Measurements from ENCODE around the gene UGT1A8. TPM values are rescaled to one million over a fixed set of nuclear protein-coding genes. Genes with fewer than 3 reads are reported as not detected.

UGT1A8 gene
- total RNA-seq, 5 donors from 2014 or later (not counting 1 experiment from before 2014, with no cell fraction given): not detected

GRCh38 chr2:233674995-233675394, 57.6 kb downstream of the UGT1A8 start:
- H3K4me3 ChIP-seq (ENCODE audit: control insufficient read depth in 1 of 2, extremely low read depth in 1 of 2, low read length in 1 of 2): no peak overlapping the region
- Mint-ChIP-seq H3K9me3 (no peaks in the 10 kb centered on the region), H3K27ac (no peak overlapping the region), H3K4me3 (no peak overlapping the region), H3K4me1 (no peaks in the 10 kb centered on the region), H3K36me3 (no peaks in the 10 kb centered on the region), H3K27me3 (peaks cover 34 to 43% of the 10 kb centered on the region in 2 donors)
- H3K36me3 ChIP-seq (ENCODE audit: control insufficient read depth in 2 of 2, extremely low read depth in 1 of 2, insufficient read depth in 1 of 2, low read length in 1 of 2): no peaks in the 10 kb centered on the region
- no peaks in the 10 kb centered on the region for H3K9me3 ChIP-seq
- CTCF ChIA-PET: no interaction called here
- ATAC-seq (replicated peaks in 1 of 4) (no peak), DNase-seq (no peak)
- no peaks in the 10 kb centered on the region for H3K4me1 ChIP-seq (ENCODE audit: control insufficient read depth in 1 of 2, extremely low read depth in 1 of 2, insufficient read depth in 2 of 2, low read length in 2 of 2)
- no peak overlapping the region for H3K27ac ChIP-seq (ENCODE audit: low read length)
- POLR2A ChIA-PET: no interaction called here
- no peaks in the 10 kb centered on the region for H3K27me3 ChIP-seq (replicated peaks in 1 of 2; ENCODE audit: control insufficient read depth in 2 of 2, extremely low read depth in 1 of 2, insufficient read depth in 2 of 2, low read length in 1 of 2)
- WGBS (ENCODE audit: insufficient coverage): no CpG with 5 or more reads among the region's 4 CpGs

DNA sequence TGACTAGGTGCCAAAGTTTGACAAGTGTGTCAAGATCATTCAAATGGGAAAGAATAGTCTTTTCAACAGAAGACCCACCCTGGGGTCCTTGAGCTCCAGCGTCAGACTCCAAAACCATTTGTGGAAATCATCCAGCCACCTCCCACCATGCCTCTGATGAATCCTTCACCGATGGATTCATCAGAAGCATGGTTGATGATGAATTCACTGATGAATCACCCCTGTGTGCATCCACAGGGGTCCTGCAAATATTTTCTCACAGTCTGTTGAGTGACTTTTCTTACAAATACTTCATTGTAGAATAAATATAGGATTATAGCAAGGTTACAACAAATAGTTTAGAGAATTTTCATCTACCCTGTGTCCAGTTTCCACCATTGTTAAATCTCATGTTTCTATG, 58.6 kb downstream of the UGT1A8 start:
- no CpG with 5 or more reads among the region's 2 CpGs for WGBS (ENCODE audit: insufficient coverage)
- Histone ChIP-seq H3K4me3 (ENCODE audit: control insufficient read depth in 1 of 2, extremely low read depth in 1 of 2, low read length in 1 of 2) (no peak overlapping the region), H3K27me3 (replicated peaks in 1 of 2; ENCODE audit: control insufficient read depth in 2 of 2, extremely low read depth in 1 of 2, insufficient read depth in 2 of 2, low read length in 1 of 2) (no peaks in the 10 kb centered on the region), H3K4me1 (ENCODE audit: control insufficient read depth in 1 of 2, extremely low read depth in 1 of 2, insufficient read depth in 2 of 2, low read length in 2 of 2) (no peaks in the 10 kb centered on the region), H3K9me3 (no peaks in the 10 kb centered on the region), H3K27ac (ENCODE audit: low read length) (no peak overlapping the region), H3K36me3 (ENCODE audit: control insufficient read depth in 2 of 2, extremely low read depth in 1 of 2, insufficient read depth in 1 of 2, low read length in 1 of 2) (no peaks in the 10 kb centered on the region)
- ChIA-PET POLR2A (no interaction called here), CTCF (no interaction called here)
- Mint-ChIP-seq H3K9me3 (no peaks in the 10 kb centered on the region), H3K27ac (no peak overlapping the region), H3K4me3 (no peak overlapping the region), H3K4me1 (no peaks in the 10 kb centered on the region), H3K36me3 (no peaks in the 10 kb centered on the region), H3K27me3 (peaks cover 26 to 36% of the 10 kb centered on the region in 2 donors)
- DNase-seq (no peak), ATAC-seq (replicated peaks in 1 of 4) (no peak)

- no peaks in the 10 kb centered on the region for H3K36me3 Mint-ChIP-seq
- H3K4me1 Mint-ChIP-seq: no peaks in the 10 kb centered on the region
- POLR2A ChIA-PET: no interaction called here
- no peak for ATAC-seq (replicated peaks in 1 of 4)
- H3K4me3 Mint-ChIP-seq: no peak overlapping the region
- H3K27ac Mint-ChIP-seq: no peak overlapping the region
- no peaks in the 10 kb centered on the region for H3K4me1 ChIP-seq (ENCODE audit: control insufficient read depth in 1 of 2, extremely low read depth in 1 of 2, insufficient read depth in 2 of 2, low read length in 2 of 2)
- peaks cover 0 to 2% of the 10 kb centered on the region in 2 experiments for H3K27me3 ChIP-seq (replicated peaks in 1 of 2; ENCODE audit: control insufficient read depth in 2 of 2, extremely low read depth in 1 of 2, insufficient read depth in 2 of 2, low read length in 1 of 2)
- H3K9me3 ChIP-seq: no peaks in the 10 kb centered on the region
- H3K27ac ChIP-seq (ENCODE audit: low read length): no peak overlapping the region
- DNase-seq: no peak
- WGBS (ENCODE audit: insufficient coverage): 88% methylated on average over 4 of the region's 4 CpGs
- H3K4me3 ChIP-seq (ENCODE audit: control insufficient read depth in 1 of 2, extremely low read depth in 1 of 2, low read length in 1 of 2): no peak overlapping the region
- H3K9me3 Mint-ChIP-seq: no peaks in the 10 kb centered on the region
- H3K36me3 ChIP-seq (ENCODE audit: control insufficient read depth in 2 of 2, extremely low read depth in 1 of 2, insufficient read depth in 1 of 2, low read length in 1 of 2): no peaks in the 10 kb centered on the region
- peaks cover 15 to 30% of the 10 kb centered on the region in 2 donors for H3K27me3 Mint-ChIP-seq
- CTCF ChIA-PET: no interaction called here
Measured at GRCh38 chr2:233679196-233679595, 61.8 kb downstream of the UGT1A8 start.

GRCh38 chr2:233680361-233681045, 63.1 kb downstream of the UGT1A8 start:
- H3K4me1 ChIP-seq (ENCODE audit: control insufficient read depth in 1 of 2, extremely low read depth in 1 of 2, insufficient read depth in 2 of 2, low read length in 2 of 2): no peaks in the 10 kb centered on the region
- no peak for ATAC-seq (replicated peaks in 1 of 4)
- Mint-ChIP-seq H3K27ac (no peak overlapping the region), H3K27me3 (peaks cover 15 to 26% of the 10 kb centered on the region in 2 donors), H3K36me3 (no peaks in the 10 kb centered on the region), H3K9me3 (no peaks in the 10 kb centered on the region), H3K4me1 (no peaks in the 10 kb centered on the region), H3K4me3 (no peak overlapping the region)
- ChIA-PET CTCF (no interaction called here), POLR2A (no interaction called here)
- H3K27me3 ChIP-seq (replicated peaks in 1 of 2; ENCODE audit: control insufficient read depth in 2 of 2, extremely low read depth in 1 of 2, insufficient read depth in 2 of 2, low read length in 1 of 2): peaks cover 0 to 2% of the 10 kb centered on the region in 2 experiments
- WGBS (ENCODE audit: insufficient coverage): 93% methylated on average over 4 of the region's 4 CpGs
- no peaks in the 10 kb centered on the region for H3K9me3 ChIP-seq
- H3K36me3 ChIP-seq (ENCODE audit: control insufficient read depth in 2 of 2, extremely low read depth in 1 of 2, insufficient read depth in 1 of 2, low read length in 1 of 2): no peaks in the 10 kb centered on the region
- no peak overlapping the region for H3K4me3 ChIP-seq (ENCODE audit: control insufficient read depth in 1 of 2, extremely low read depth in 1 of 2, low read length in 1 of 2)
- no peak for DNase-seq
- no peak overlapping the region for H3K27ac ChIP-seq (ENCODE audit: low read length)

DNA sequence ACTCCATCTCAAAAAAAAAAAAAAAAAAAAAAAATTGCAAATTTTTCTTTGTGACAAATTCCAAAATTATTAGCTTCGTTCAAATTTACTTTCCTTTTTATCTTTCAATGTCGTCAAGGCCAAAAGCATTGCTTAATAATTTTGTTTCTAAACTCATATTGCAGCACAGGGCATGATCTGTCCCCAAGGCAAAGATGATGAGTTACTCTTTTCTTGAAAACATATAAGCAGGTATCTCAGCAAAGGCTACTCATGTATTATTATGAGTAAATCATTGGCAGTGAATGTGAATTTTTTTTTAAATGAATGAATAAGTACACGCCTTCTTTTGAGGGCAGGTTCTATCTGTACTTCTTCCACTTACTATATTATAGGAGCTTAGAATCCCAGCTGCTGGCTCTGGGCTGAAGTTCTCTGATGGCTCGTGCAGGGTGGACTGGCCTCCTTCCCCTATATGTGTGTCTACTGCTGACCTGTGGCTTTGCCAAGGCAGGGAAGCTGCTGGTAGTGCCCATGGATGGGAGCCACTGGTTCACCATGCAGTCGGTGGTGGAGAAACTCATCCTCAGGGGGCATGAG, 64.2 kb downstream of the UGT1A8 start, which contains the start of gene UGT1A7:
Gene UGT1A7 (plus strand): TSS at position 381 of the 579 bp plus-strand sequence. CDS start 37 bp downstream, at position 418.
- no peaks in the 10 kb centered on the region for H3K36me3 ChIP-seq (ENCODE audit: control insufficient read depth in 2 of 2, extremely low read depth in 1 of 2, insufficient read depth in 1 of 2, low read length in 1 of 2)
- DNase-seq: no peak
- H3K9me3 Mint-ChIP-seq: no peaks in the 10 kb centered on the region
- H3K4me1 ChIP-seq (ENCODE audit: control insufficient read depth in 1 of 2, extremely low read depth in 1 of 2, insufficient read depth in 2 of 2, low read length in 2 of 2): no peaks in the 10 kb centered on the region
- no peak within 1 kb of the TSS for H3K27ac Mint-ChIP-seq
- peaks cover 0 to 2% of the 10 kb centered on the region in 2 experiments for H3K27me3 ChIP-seq (replicated peaks in 1 of 2; ENCODE audit: control insufficient read depth in 2 of 2, extremely low read depth in 1 of 2, insufficient read depth in 2 of 2, low read length in 1 of 2)
- peaks cover 12 to 24% of the 10 kb centered on the region in 2 donors for H3K27me3 Mint-ChIP-seq
- CTCF ChIA-PET: interaction anchor here in 1 of 2 donors (0.6 kb wide), 1 partner anchor 33 kb away, joined by 5 read pairs; no protein-coding TSS in a partner anchor
- no CpG with 5 or more reads among the region's 5 CpGs for WGBS (ENCODE audit: insufficient coverage)
- H3K36me3 Mint-ChIP-seq: no peaks in the 10 kb centered on the region
- H3K9me3 ChIP-seq: no peaks in the 10 kb centered on the region
- POLR2A ChIA-PET: interaction anchor here in 1 of 2 donors (0.6 kb wide), 1 partner anchor 456 kb away, joined by 4 read pairs; no protein-coding TSS in a partner anchor
- no peak within 1 kb of the TSS for H3K27ac ChIP-seq (ENCODE audit: low read length)
- no peak within 1 kb of the TSS for H3K4me3 Mint-ChIP-seq
- no peak within 1 kb of the TSS for H3K4me3 ChIP-seq (ENCODE audit: control insufficient read depth in 1 of 2, extremely low read depth in 1 of 2, low read length in 1 of 2)
- H3K4me1 Mint-ChIP-seq: no peaks in the 10 kb centered on the region
- no peak for ATAC-seq (replicated peaks in 1 of 4)

GRCh38 chr2:233684640-233685039, 67.2 kb downstream of the UGT1A8 start:
- no peak overlapping the region for H3K4me3 ChIP-seq (ENCODE audit: control insufficient read depth in 1 of 2, extremely low read depth in 1 of 2, low read length in 1 of 2)
- Mint-ChIP-seq H3K4me1 (no peaks in the 10 kb centered on the region), H3K27me3 (peaks cover 3 to 13% of the 10 kb centered on the region in 2 donors), H3K9me3 (no peaks in the 10 kb centered on the region), H3K4me3 (no peak overlapping the region), H3K36me3 (no peaks in the 10 kb centered on the region), H3K27ac (no peak overlapping the region)
- H3K4me1 ChIP-seq (ENCODE audit: control insufficient read depth in 1 of 2, extremely low read depth in 1 of 2, insufficient read depth in 2 of 2, low read length in 2 of 2): no peaks in the 10 kb centered on the region
- DNase-seq: no peak
- H3K27me3 ChIP-seq (replicated peaks in 1 of 2; ENCODE audit: control insufficient read depth in 2 of 2, extremely low read depth in 1 of 2, insufficient read depth in 2 of 2, low read length in 1 of 2): peaks cover 0 to 2% of the 10 kb centered on the region in 2 experiments
- CTCF ChIA-PET: no interaction called here
- H3K36me3 ChIP-seq (ENCODE audit: control insufficient read depth in 2 of 2, extremely low read depth in 1 of 2, insufficient read depth in 1 of 2, low read length in 1 of 2): no peaks in the 10 kb centered on the region
- POLR2A ChIA-PET: no interaction called here
- ATAC-seq (replicated peaks in 1 of 4): no peak
- no CpG with 5 or more reads among the region's 1 CpG for WGBS (ENCODE audit: insufficient coverage)
- no peak overlapping the region for H3K27ac ChIP-seq (ENCODE audit: low read length)
- H3K9me3 ChIP-seq: no peaks in the 10 kb centered on the region

Measured in T-cell (primary cell).